K562 (cell line): Measurements from ENCODE around the gene EMC1. TPM values are rescaled to one million over a fixed set of nuclear protein-coding genes. Genes with fewer than 3 reads are reported as not detected.

Experiments used
- ARID4B ChIP-seq: sonication (generic); formaldehyde crosslinking; IDR thresholded peaks from 2 replicates; pipeline ENCODE4 v1.8.0; 2022; ENCODE audit warnings: mild to moderate bottlenecking, missing genetic modification reagents
- DACH1 ChIP-seq: fragments of 450-650 bp; IDR thresholded peaks from 2 replicates; pipeline ENCODE4 v1.6.1; 2018; ENCODE audit not compliant: partially characterized antibody
- ETV5 ChIP-seq: sonication (generic); formaldehyde crosslinking; IDR thresholded peaks from 2 replicates; pipeline ENCODE4 v1.4.0; 2020; ENCODE audit warnings: low read depth, mild to moderate bottlenecking, missing genetic modification reagents
- FOXM1 ChIP-seq, 2 experiments: fragments of 450-650 bp in 1 of 2; sonication (generic) in 1 of 2; formaldehyde crosslinking in 1 of 2; IDR thresholded peaks; 2 replicates each; pipeline versions ENCODE4 v1.6.1 to v1.9.0; 2017 to 2022; ENCODE audit warnings: low read depth in 2 of 2, mild to moderate bottlenecking in 2 of 2, missing genetic modification reagents in 1 of 2, moderate library complexity in 1 of 2
- GTF2B ChIP-seq: IDR thresholded peaks from 2 replicates; pipeline ENCODE4 v1.6.1; 2011; ENCODE audit not compliant: insufficient read length; ENCODE audit errors: extremely low read depth
- HMGXB4 ChIP-seq: sonication (generic); formaldehyde crosslinking; IDR thresholded peaks from 2 replicates; pipeline ENCODE4 v1.8.1; 2023; ENCODE audit warnings: mild to moderate bottlenecking, missing genetic modification reagents
- MXI1 ChIP-seq: IDR thresholded peaks from 2 replicates; pipeline ENCODE4 v1.6.1; 2011; ENCODE audit warnings: low read depth, mild to moderate bottlenecking, improper control_type of control experiment, low read length
- NFIC ChIP-seq: fragments of 450-650 bp; IDR thresholded peaks from 2 replicates; pipeline ENCODE4 v1.6.1; 2017; ENCODE audit warnings: mild to moderate bottlenecking, inconsistent platforms
- PRMT5 ChIP-seq: sonication (generic); formaldehyde crosslinking; IDR thresholded peaks from 2 replicates; pipeline ENCODE4 v1.5.0; 2020; ENCODE audit warnings: missing genetic modification reagents
- RFX7 ChIP-seq: fragments of 250-450 bp; sonication (Bioruptor Pico); IDR thresholded peaks from 2 replicates; pipeline ENCODE4 v1.5.1; 2021; ENCODE audit warnings: mild to moderate bottlenecking
- SIN3A ChIP-seq, 2 experiments: fragments of 150-350 bp in 1 of 2; IDR thresholded peaks; 2 replicates each; pipeline ENCODE4 v1.6.1; 2011 to 2016; ENCODE audit warnings: borderline replicate concordance in 2 of 2, low read depth in 2 of 2, low read length in 2 of 2, mild to moderate bottlenecking in 2 of 2, moderate library complexity in 2 of 2; ENCODE audit not compliant: control insufficient read depth in 1 of 2
- U2AF2 ChIP-seq: fragments of 200-400 bp; formaldehyde crosslinking; optimal IDR thresholded peaks from 2 replicates; pipeline ENCODE3; 2017; ENCODE audit warnings: low read depth, mild to moderate bottlenecking, low read length
- ZNF384 ChIP-seq: IDR thresholded peaks from 2 replicates; pipeline ENCODE4 v1.6.1; 2012; ENCODE audit warnings: low read depth, low read length, improper control_type of control experiment
- ZNF436 ChIP-seq: fragments of 250-450, 450-650 bp; sonication (Bioruptor Pico); formaldehyde crosslinking; IDR thresholded peaks from 2 replicates; pipeline ENCODE4 v1.7.0; 2020; ENCODE audit warnings: mild to moderate bottlenecking
- ZNF707 ChIP-seq: fragments of 250-450 bp; sonication (Bioruptor Pico); conservative IDR thresholded peaks from 2 replicates; pipeline ENCODE4 v1.8.0; 2022; ENCODE audit warnings: inconsistent platforms, mild to moderate bottlenecking, moderate library complexity
- polyA plus RNA-seq, 8 experiments: library from polyadenylated mRNA; depleted of rRNA in 4 of 8; stranded (reverse) in 5 of 8; unstranded in 3 of 8; fragments of >200 nt; fragmentation: Nextera tagmentation in 2 of 8; fragmentation: Illumina TruSeq in 1 of 8; extraction: Ambion mirVana in 2 of 8; extraction: Trizol in 1 of 8; gene quantifications; 2 replicates each; pipeline versions ENCODE4 v1.2.1 to v1.2.3, GENCODE V29; 2011 to 2014; ENCODE audit warnings: inconsistent platforms in 1 of 8, missing spikeins in 1 of 8
- total RNA-seq, 7 experiments: library from RNA; depleted of rRNA in 6 of 7; stranded (reverse); fragments of >200 nt in 6 of 7; fragmentation: Illumina TruSeq in 2 of 7; extraction: Trizol in 2 of 7; gene quantifications; 2 replicates each; pipeline versions ENCODE4 v1.2.1 to v1.2.3, GENCODE V29; 2011 to 2021; ENCODE audit warnings: low replicate concordance in 1 of 7

EMC1 gene
- total and polyA plus RNA-seq, 9 of the 15 experiments (the other 6 are each of a cell fraction or from before 2014, with no cell fraction given) = 17.8 to 88.2 (median 37.4) TPM

GRCh38 chr1:19251305-19252196 is at the start of gene EMC1, which contains the start of gene MRTO4 (continued):
- peak; percentile 71 for TF ChIP-seq MXI1
- peak; percentile 95; the same call in 1 of the 2 replicates for TF ChIP-seq ARID4B (CRISPR knock-in tag)
- TF ChIP-seq U2AF2 = no peak
- TF ChIP-seq FOXM1 (IDR thresholded peaks at IDR 0.05; ENCODE audit: low read depth) = no peak
- TF ChIP-seq FOXM1 (CRISPR knock-in tag; IDR thresholded peaks at IDR 0.05; ENCODE audit: low read depth) = peak; percentile 78; the same call in 1 of the 2 replicates
- TF ChIP-seq GTF2B = no peak
- peak; percentile 29; the same call in 1 of the 2 replicates for TF ChIP-seq PRMT5 (CRISPR knock-in tag)
- peak; percentile 84; the same call in 1 of the 2 replicates for TF ChIP-seq HMGXB4 (CRISPR knock-in tag)
- TF ChIP-seq NFIC = peak; percentile 67
- 0 out of 2 replicates have a peak, but pooled peaks have one; percentile 47 for TF ChIP-seq ZNF384
- peak; percentile 85 for TF ChIP-seq DACH1
- TF ChIP-seq ETV5 = peak; percentile 71
- TF ChIP-seq SIN3A (IDR thresholded peaks at IDR 0.05; ENCODE audit: borderline replicate concordance in 2 of 2, control insufficient read depth in 1 of 2, low read depth in 2 of 2, low read length in 2 of 2) = peak in 1 of 2 experiments; percentile 93; a peak in 3 of 4 replicates
- peak; percentile 50; the same call in 1 of the 2 replicates for TF ChIP-seq ZNF436
- 0 out of 2 replicates have a peak, but pooled peaks have one; percentile 27 for TF ChIP-seq ZNF707 (CRISPR knock-in tag)
- no peak for TF ChIP-seq RFX7 (CRISPR knock-in tag)
